Measurements from ENCODE around the gene TRAM2.

DNA sequence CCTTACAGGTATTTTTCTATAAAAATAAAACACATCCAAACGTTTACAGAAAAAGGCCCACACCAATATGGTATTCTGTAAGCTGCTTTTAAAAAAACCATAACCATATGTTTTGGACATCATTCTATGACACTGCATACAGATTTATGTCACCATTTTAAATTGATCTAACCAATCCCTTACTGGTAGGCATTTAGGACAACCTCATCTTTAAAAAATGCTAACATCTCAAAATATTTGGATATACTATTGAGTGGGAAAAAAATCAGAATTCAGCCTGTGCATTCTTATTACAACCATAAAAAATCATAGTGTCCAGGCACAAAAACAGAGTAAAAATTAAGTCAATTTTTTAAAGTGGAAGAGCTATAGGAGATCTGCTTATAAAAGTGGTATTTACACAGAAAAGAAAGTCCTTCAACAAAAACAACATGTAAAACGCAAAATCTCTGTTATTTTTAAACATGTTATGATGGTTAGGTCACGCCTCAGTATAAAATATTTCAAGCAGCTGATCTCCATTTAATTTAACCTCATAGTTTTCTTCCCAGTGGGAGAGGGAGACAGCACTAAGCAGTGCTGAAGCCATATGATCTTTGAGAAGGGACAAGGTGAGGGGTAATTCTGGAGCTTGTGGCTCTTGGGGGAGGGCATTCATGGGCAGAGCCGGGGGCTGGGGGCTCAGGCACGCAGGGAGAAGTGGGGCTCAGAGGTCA is 21.2 kb downstream of the TRAM2 start:
- no peak for TF ChIP-seq POLR2A (IDR thresholded peaks at IDR 0.05)
- TF ChIP-seq, protein P1, sequence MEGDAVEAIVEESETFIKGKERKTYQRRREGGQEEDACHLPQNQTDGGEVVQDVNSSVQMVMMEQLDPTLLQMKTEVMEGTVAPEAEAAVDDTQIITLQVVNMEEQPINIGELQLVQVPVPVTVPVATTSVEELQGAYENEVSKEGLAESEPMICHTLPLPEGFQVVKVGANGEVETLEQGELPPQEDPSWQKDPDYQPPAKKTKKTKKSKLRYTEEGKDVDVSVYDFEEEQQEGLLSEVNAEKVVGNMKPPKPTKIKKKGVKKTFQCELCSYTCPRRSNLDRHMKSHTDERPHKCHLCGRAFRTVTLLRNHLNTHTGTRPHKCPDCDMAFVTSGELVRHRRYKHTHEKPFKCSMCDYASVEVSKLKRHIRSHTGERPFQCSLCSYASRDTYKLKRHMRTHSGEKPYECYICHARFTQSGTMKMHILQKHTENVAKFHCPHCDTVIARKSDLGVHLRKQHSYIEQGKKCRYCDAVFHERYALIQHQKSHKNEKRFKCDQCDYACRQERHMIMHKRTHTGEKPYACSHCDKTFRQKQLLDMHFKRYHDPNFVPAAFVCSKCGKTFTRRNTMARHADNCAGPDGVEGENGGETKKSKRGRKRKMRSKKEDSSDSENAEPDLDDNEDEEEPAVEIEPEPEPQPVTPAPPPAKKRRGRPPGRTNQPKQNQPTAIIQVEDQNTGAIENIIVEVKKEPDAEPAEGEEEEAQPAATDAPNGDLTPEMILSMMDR (IDR thresholded peaks at IDR 0.05), result no peak
